IMR-90 (cell line): ENCODE data around the gene GGACT. TPM values are rescaled to one million over a fixed set of nuclear protein-coding genes. Genes with fewer than 3 reads are reported as not detected.

Experiments used
- ATAC-seq: fragments of 200-7000 bp; cut with Tn5 transposase; 2 replicates; pipeline ENCODE4 v1.9.1; 2020; ENCODE audit warnings: low read depth, mild to moderate bottlenecking, moderate library complexity
- BruUV-seq: library from RNA; stranded (reverse); fragments of 400-500 nt; replicated peaks from 2 replicates; lab custom pipeline; 2021; lab: Mats Ljungman, UMichigan
- CTCF ChIA-PET: fragments of 300-600 bp; formaldehyde crosslinking; extraction: SDS; loops from one replicate; lab custom pipeline; 2021; ENCODE audit warnings: antibody characterized with exemption; lab: Yijun Ruan, JAX
- POLR2A ChIA-PET: fragments of 300-600 bp; sonication (Branson Sonifier 250); formaldehyde crosslinking; loops from one replicate; lab custom pipeline; 2022; ENCODE audit warnings: antibody characterized with exemption; ENCODE audit not compliant: unreplicated experiment; lab: Charles Lee
- DNase-seq: peaks from one replicate; pipeline ENCODE4 v3.0.0; 2013
- H2AFZ ChIP-seq: replicated peaks from 2 replicates; pipeline ENCODE3; 2013; ENCODE audit warnings: low read length, mild to moderate bottlenecking; ENCODE audit not compliant: poor library complexity
- H2AK5ac ChIP-seq: 2 replicates; pipeline ENCODE4 v1.6.1; 2013; ENCODE audit warnings: low read depth, low read length, inconsistent platforms
- H2AK9ac ChIP-seq: replicated peaks from 2 replicates; pipeline ENCODE3; 2013; ENCODE audit warnings: mild to moderate bottlenecking, low read depth, low read length, moderate library complexity; ENCODE audit not compliant: poor library complexity
- H2BK120ac ChIP-seq: 2 replicates; pipeline ENCODE4 v1.6.1; 2013; ENCODE audit warnings: low read depth, low read length, inconsistent platforms
- H2BK15ac ChIP-seq: 3 replicates; pipeline ENCODE4 v1.6.1; 2013; ENCODE audit warnings: low read depth, low read length, inconsistent platforms
- H2BK20ac ChIP-seq: 2 replicates; pipeline ENCODE4 v1.6.1; 2013; ENCODE audit warnings: low read depth, mild to moderate bottlenecking, inconsistent platforms, low read length, moderate library complexity
- H2BK5ac ChIP-seq: 2 replicates; pipeline ENCODE4 v1.6.1; 2013; ENCODE audit warnings: mild to moderate bottlenecking, low read depth, low read length, inconsistent platforms; ENCODE audit not compliant: poor library complexity, severe bottlenecking
- H3K14ac ChIP-seq: replicated peaks from 2 replicates; pipeline ENCODE4 v1.6.1; 2013; ENCODE audit warnings: low read depth, low read length, inconsistent platforms
- H3K18ac ChIP-seq: 2 replicates; pipeline ENCODE4 v1.6.1; 2013; ENCODE audit warnings: low read depth, low read length, control low read depth
- H3K23ac ChIP-seq: 2 replicates; pipeline ENCODE4 v1.6.1; 2013; ENCODE audit warnings: low read depth, low read length, inconsistent platforms
- H3K27ac ChIP-seq: 2 replicates; pipeline ENCODE4 v1.5.1; 2013; ENCODE audit warnings: mild to moderate bottlenecking, control low read depth, low read length; ENCODE audit not compliant: insufficient read depth
- H3K27me3 ChIP-seq: 2 replicates; pipeline ENCODE4 v1.6.1; 2013; ENCODE audit warnings: low read length; ENCODE audit not compliant: control insufficient read depth, insufficient read depth
- H3K36me3 ChIP-seq: 2 replicates; pipeline ENCODE4 v1.6.1; 2013; ENCODE audit warnings: low read length, mixed read lengths; ENCODE audit not compliant: control insufficient read depth, insufficient read depth
- H3K4ac ChIP-seq: 2 replicates; pipeline ENCODE4 v1.6.1; 2013; ENCODE audit warnings: low read depth, low read length, inconsistent platforms
- H3K4me1 ChIP-seq: 2 replicates; pipeline ENCODE4 v1.6.1; 2013; ENCODE audit warnings: low read length, mixed read lengths; ENCODE audit not compliant: control insufficient read depth, insufficient read depth
- H3K4me2 ChIP-seq: 2 replicates; pipeline ENCODE4 v1.6.1; 2013; ENCODE audit warnings: low read depth, mild to moderate bottlenecking, control low read depth, low read length, moderate library complexity
- H3K4me3 ChIP-seq: 2 replicates; pipeline ENCODE4 v1.5.1; 2013; ENCODE audit warnings: low read depth, mild to moderate bottlenecking, control low read depth, low read length, moderate library complexity; ENCODE audit not compliant: insufficient read depth
- H3K56ac ChIP-seq: 2 replicates; pipeline ENCODE4 v1.6.1; 2013; ENCODE audit warnings: low read length, inconsistent platforms; ENCODE audit not compliant: insufficient read depth; ENCODE audit errors: extremely low read depth
- H3K79me1 ChIP-seq, 2 experiments: 2 replicates each; pipeline ENCODE4 v1.6.1; 2013; ENCODE audit warnings: low read length in 2 of 2, inconsistent platforms in 1 of 2, low read depth in 1 of 2
- H3K9ac ChIP-seq: 2 replicates; pipeline ENCODE4 v1.6.1; 2013; ENCODE audit warnings: low read depth, low read length, control low read depth
- H3K9me1 ChIP-seq: 2 replicates; pipeline ENCODE4 v1.6.1; 2013; ENCODE audit warnings: low read length, inconsistent platforms; ENCODE audit not compliant: insufficient read depth
- H3K9me3 ChIP-seq: 2 replicates; pipeline ENCODE4 v1.6.1; 2013; ENCODE audit warnings: low read length; ENCODE audit not compliant: control insufficient read depth, insufficient read depth
- H4K20me1 ChIP-seq: 2 replicates; pipeline ENCODE4 v1.6.1; 2013; ENCODE audit warnings: low read length, inconsistent platforms; ENCODE audit not compliant: insufficient read depth
- H4K5ac ChIP-seq: 2 replicates; pipeline ENCODE4 v1.6.1; 2013; ENCODE audit warnings: mild to moderate bottlenecking, low read depth, low read length, control low read depth
- H4K8ac ChIP-seq, 2 experiments: 2 replicates each; pipeline ENCODE4 v1.6.1; 2013; ENCODE audit warnings: low read depth in 2 of 2, low read length in 2 of 2, control low read depth in 1 of 2, inconsistent platforms in 1 of 2
- H4K91ac ChIP-seq: 2 replicates; pipeline ENCODE4 v1.6.1; 2013; ENCODE audit warnings: low read depth, low read length, inconsistent platforms; ENCODE audit not compliant: insufficient read depth
- BHLHE40 ChIP-seq: fragments of 150-350 bp; IDR thresholded peaks from 2 replicates; pipeline ENCODE4 v1.6.1; 2016; ENCODE audit warnings: mild to moderate bottlenecking, low read depth, low read length
- CEBPB ChIP-seq: IDR thresholded peaks from 2 replicates; pipeline ENCODE4 v1.6.1; 2012; ENCODE audit warnings: low read depth, low read length, improper control_type of control experiment
- FOS ChIP-seq: fragments of 150-350 bp; IDR thresholded peaks from 2 replicates; pipeline ENCODE4 v1.6.1; 2016; ENCODE audit warnings: low read depth, low read length
- NFE2L2 ChIP-seq: fragments of 150-350 bp; IDR thresholded peaks from 2 replicates; pipeline ENCODE4 v1.6.1; 2016; ENCODE audit warnings: low read depth, mild to moderate bottlenecking, low read length
- POLR2A ChIP-seq: IDR thresholded peaks from 2 replicates; pipeline ENCODE4 v1.6.1; 2012; ENCODE audit warnings: mild to moderate bottlenecking, low read depth, low read length
- RCOR1 ChIP-seq: IDR thresholded peaks from 2 replicates; pipeline ENCODE4 v1.6.1; 2012; ENCODE audit warnings: mild to moderate bottlenecking, low read length, improper control_type of control experiment; ENCODE audit not compliant: insufficient replicate concordance
- WGBS, 2 experiments: methylation state at CpG; one replicate each; pipeline versions ENCODE4 v1.1.5 to v1.1.7; 2013; ENCODE audit warnings: missing lambda C conversion rate in 2 of 2; ENCODE audit not compliant: insufficient read length in 1 of 2; ENCODE audit errors: extremely low coverage in 2 of 2; 5-methylcytosine and 5-hydroxymethylcytosine counted together
- dilution Hi-C: fragments of 300-500 bp; cut with HindIII; formaldehyde crosslinking; loops from one replicate; pipeline ENCODE4 v1.14.3; 2018; ENCODE audit warnings: low sequenced_read_pairs; ENCODE audit not compliant: unreplicated experiment
- in situ Hi-C: fragments of 300-500 bp; cut with MboI; formaldehyde crosslinking; loops from 3 replicates; pipeline ENCODE4 v1.14.3; 2019; ENCODE audit warnings: low sequenced_read_pairs, inconsistent platforms, mixed read lengths
- intact Hi-C: fragments of 100-400 bp; cut with micrococcal nuclease; formaldehyde crosslinking; loops from 2 replicates; pipeline ENCODE4 v1.10.0; 2022
- polyA plus RNA-seq, 3 experiments: library from polyadenylated mRNA; depleted of rRNA; stranded (reverse); fragments of >200 nt; gene quantifications; 2 replicates each; pipeline ENCODE4 v1.2.3, GENCODE V29; 2012; ENCODE audit warnings: low replicate concordance in 1 of 3
- total RNA-seq: library from RNA; depleted of rRNA; stranded (reverse); fragments of >200 nt; gene quantifications from 2 replicates; pipeline ENCODE4 v1.2.3, GENCODE V29; 2012

Gene GGACT
- total and polyA plus RNA-seq, 2 of the 4 experiments (the other 2 are of a cell fraction), result 2.0 to 2.6 TPM

GRCh38 chr13:100513987-100514670 lies 74.5 kb downstream of the GGACT start (continued):
- TF ChIP-seq FOS, result no peak

- CTCF ChIA-PET, result interaction anchor here (1.6 kb wide), 1 partner anchor 597 kb away, joined by 3 read pairs; no protein-coding TSS in a partner anchor
Measured at GRCh38 chr13:100513171-100513570, 75.4 kb downstream of the GGACT start.

More at GRCh38 chr13:100513171-100513570, 75.4 kb downstream of the GGACT start:
- Histone ChIP-seq H3K9me3 (no peaks in the 10 kb centered on the region), H2BK120ac (no peak overlapping the region), H4K5ac (no peak overlapping the region), H3K79me1 (no peaks in the 10 kb centered on the region), H2BK15ac (no peak overlapping the region), H2AK5ac (no peak overlapping the region), H2AFZ (no peak overlapping the region), H4K91ac (no peak overlapping the region), H3K56ac (no peak overlapping the region), H3K18ac (no peak overlapping the region), H3K27ac (no peak overlapping the region), H3K4me1 (no peaks in the 10 kb centered on the region; the same call in 1 of the 2 replicates), H3K23ac (no peak overlapping the region), H4K20me1 (no peaks in the 10 kb centered on the region), H4K8ac (no peak overlapping the region), H2BK5ac (no peak overlapping the region), H3K4me3 (no peak overlapping the region), H3K36me3 (no peaks in the 10 kb centered on the region; the same call in 1 of the 2 replicates), H2AK9ac (no peak overlapping the region), H3K4ac (no peak overlapping the region), H3K9me1 (peaks cover 3% of the 10 kb centered on the region; the same call in 1 of the 2 replicates), H3K14ac (no peak overlapping the region), H2BK20ac (no peak overlapping the region), H3K27me3 (no peaks in the 10 kb centered on the region), H3K9ac (no peak overlapping the region), H3K4me2 (no peak overlapping the region)
- POLR2A ChIA-PET, result no interaction called here
- ATAC-seq, result no peak
- dilution Hi-C loops (no loop called here), intact Hi-C loops (loop anchor here (10.0 kb wide), 3 partner anchors 168 to 538 kb away; partner anchors contain the start of gene ZIC5), in situ Hi-C loops (loop anchor here (10.0 kb wide), 1 partner anchor 858 kb away; no protein-coding TSS in a partner anchor)
- BruUV-seq, result no TSS peak
- WGBS, 2 experiments, result 80% methylated on average over 1 of the region's 3 CpGs; no CpG with 5 or more reads in 1 of the 2 experiments
- DNase-seq, result no peak
- TF ChIP-seq CEBPB (no peak), RCOR1 (no peak), BHLHE40 (no peak), NFE2L2 (no peak), POLR2A (no peak)
